Measurements from ENCODE around the gene AVEN. TPM values are rescaled to one million over a fixed set of nuclear protein-coding genes. Genes with fewer than 3 reads are reported as not detected.

AVEN gene
- polyA plus RNA-seq, 1 experiment = 22.2 TPM

Other genes with a start within 250 kb of the AVEN start
- 0.02 and 0.07 TPM in 2 replicates for gene CHRM5, start 70.7 kb downstream of the AVEN start, polyA plus RNA-seq (2011; rRNA removed)
- gene EMC7, start 62.7 kb upstream of the AVEN start, polyA plus RNA-seq (2011; rRNA removed) = 86.9 and 116 TPM in 2 replicates
- gene PGBD4, start 62.9 kb upstream of the AVEN start, polyA plus RNA-seq (2011; rRNA removed) = 1.6 and 2.2 TPM in 2 replicates
- 25.2 and 46.6 TPM in 2 replicates for gene KATNBL1, start 170.9 kb upstream of the AVEN start, polyA plus RNA-seq (2011; rRNA removed)
- 84.1 and 89.4 TPM in 2 replicates for gene EMC4, start 185.8 kb upstream of the AVEN start, polyA plus RNA-seq (2011; rRNA removed)